NCI-H2081 treated with DMSO at 0.1 percent for 48 hours (cell line): ENCODE results near the gene OR4Q2.
"Not testable (repeated sequence)": the region's sequence is repeated elsewhere in the genome, so short reads cannot be mapped to it uniquely, and the experiment has no call there.

Experiments
- DNase-seq: peaks from one replicate; lab custom pipeline; 2025; lab: John Stamatoyannopoulos, UW

The OR4Q2 gene

DNA sequence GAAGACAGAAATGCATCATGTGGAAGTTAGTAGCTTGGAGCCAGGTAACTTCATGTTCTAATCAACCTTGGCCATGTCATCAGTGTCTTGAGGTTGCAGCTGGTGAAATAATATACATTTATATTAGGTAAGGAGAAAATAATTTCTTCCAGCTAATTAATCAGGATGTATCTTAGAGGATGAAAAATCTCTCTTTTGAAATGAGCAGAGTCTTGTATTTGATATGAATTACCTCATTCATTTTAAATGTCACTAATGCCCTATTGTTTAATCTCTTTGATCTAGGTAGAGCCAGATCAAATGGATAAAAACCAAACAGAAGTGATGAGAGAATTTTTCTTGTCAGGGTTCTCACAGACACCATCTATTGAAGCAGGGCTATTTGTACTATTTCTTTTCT is at the start of gene OR4Q2:
OR4Q2 (plus strand) TSS at position 301 of the 400 bp plus-strand sequence.
- no peak for DNase-seq

DNA sequence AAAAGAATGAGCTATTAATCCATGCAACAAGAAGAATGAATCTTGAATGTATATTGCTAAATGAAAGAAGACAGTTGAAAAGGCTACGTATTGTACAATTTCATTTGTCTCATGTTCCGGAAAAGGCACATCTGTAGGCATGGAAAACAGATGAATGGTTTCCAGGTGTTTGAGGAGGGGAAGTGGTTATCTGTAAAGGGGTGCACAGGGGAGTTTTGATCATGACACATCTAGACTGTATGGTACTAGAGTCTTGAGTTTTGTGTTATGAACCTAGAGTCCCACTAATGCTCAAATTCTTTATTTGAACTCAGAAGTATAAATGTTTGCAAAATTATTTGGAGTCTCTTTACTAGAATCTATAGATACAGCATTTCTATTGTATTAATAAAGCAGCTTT is 32.2 kb upstream of the OR4Q2 start:
- not testable (repeated sequence) for DNase-seq

DNA sequence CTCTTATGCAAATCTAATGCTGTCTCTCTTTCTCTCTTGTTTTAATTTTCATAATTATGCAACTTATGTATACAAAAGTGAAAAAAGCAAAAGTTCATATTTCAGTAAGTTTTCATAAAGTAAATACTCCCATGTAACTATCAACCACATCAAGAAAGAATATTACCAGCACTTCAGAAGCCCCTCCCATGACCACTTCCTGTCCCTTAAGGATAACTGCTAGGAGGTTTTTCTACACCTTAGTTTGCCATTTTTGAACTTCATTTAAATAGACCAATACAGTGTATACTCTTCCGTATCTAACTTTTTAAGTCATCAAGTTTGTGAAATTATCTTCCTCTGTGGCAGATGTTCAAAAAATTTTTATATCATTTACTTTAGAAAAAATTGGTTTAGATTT is 27.1 kb upstream of the OR4Q2 start:
- DNase-seq: no peak

DNA sequence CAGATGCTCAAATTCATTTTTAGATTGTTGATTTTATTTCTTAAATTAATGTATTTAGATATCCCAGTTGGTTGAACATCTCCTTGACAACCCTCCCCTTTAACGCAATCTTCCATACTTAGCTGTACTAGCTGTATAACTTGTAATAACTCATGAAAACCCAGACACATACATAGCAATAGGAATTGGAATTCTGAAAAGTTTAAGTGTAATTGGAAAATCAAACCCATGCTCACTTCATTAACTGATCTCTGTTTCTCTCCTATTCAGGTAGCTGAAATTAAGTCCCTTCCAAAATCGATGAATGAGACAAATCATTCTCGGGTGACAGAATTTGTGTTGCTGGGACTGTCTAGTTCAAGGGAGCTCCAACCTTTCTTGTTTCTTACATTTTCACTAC is 26.7 kb upstream of the OR4Q2 start, which contains the start of gene OR4K15:
OR4K15 (plus strand) TSS at position 301 of the 400 bp plus-strand sequence; CDS start at position 301, 0 bp downstream.
- DNase-seq: no peak

DNA sequence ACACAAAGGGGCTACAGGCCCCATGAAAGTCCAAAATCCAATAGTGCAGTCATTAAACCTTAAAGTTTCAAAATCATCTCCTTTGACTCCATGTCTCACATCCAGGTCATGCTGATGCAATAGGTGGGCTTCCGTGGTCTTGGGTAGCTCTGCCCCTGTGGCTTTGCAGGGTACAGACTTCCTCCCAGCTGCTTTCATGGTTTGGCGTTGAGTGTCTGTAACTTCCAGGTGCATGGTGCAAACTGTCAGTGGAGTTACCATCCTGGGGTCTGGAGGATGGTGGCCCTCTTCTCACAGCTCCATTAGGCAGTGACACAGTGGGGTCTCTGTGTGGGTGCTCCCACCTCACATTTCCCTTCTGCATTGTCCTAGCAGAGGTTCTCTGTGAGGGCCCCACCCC is 8.5 kb upstream of the OR4Q2 start:
- DNase-seq: no peak

DNA sequence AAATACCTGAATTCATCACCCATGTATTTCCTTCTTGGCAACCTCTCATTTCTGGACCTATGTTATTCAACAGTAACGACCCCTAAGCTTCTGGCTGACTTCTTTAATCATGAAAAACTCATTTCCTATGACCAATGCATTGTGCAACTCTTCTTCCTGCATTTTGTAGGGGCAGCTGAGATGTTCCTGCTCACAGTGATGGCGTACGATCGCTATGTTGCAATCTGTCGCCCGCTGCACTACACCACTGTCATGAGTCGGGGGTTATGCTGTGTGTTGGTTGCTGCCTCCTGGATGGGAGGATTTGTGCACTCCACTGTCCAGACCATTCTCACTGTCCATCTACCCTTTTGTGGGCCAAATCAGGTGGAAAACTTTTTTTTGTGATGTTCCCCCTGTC is 356 bp downstream of the OR4Q2 start:
- no peak for DNase-seq

DNA sequence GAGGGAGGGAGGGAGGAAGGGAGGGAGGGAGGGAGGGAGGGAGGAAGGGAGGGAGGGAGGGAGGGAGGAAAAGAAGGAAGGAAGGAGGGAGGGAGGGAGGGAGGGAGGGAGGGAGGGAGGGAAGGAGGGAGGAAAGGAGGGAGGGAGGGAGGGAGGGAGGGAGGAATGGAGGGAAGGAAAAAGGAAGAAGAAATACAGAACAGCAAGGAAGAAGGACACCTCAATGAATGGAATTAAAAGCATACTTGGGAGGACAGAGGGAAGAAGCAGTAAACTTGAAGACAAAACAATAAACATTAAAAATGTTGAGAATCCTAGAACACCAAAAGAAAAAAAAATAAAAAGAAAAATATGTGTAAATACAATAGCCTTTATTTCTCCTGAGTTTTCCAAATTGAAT is 6.2 kb downstream of the OR4Q2 start:
- DNase-seq: no peak

DNA sequence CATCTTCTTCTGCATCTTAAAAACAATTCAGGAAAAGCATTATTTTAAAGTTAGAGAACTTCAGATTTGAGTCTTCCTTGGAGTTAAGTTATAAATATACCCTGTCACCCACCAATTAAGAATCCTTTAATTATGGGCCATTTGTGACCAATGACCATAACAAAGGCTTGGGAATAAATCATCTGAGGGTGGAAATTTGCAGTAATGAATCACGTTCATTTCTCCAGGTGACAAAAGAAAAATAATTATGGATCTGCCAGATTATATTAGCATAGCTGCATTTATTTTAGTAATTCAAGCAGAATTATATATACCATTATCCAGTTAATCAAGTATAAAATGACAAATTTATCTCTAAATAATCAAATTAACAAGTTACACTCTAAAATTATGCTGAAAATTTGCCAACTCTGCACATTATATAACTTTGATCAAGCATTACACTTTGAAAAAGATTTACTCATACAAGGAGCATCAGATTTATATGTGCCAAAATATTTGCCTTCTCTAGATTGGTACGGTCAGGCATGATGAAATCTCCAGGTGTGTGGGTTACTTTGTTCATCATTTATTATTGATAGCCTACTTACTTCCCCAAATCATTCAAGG is 17.4 kb downstream of the OR4Q2 start, which contains the start of gene OR4K14:
OR4K14 (minus strand) TSS at position 51 of the 609 bp plus-strand sequence. CDS start 4,114 bp downstream, outside the sequence.
- no peak for DNase-seq

DNA sequence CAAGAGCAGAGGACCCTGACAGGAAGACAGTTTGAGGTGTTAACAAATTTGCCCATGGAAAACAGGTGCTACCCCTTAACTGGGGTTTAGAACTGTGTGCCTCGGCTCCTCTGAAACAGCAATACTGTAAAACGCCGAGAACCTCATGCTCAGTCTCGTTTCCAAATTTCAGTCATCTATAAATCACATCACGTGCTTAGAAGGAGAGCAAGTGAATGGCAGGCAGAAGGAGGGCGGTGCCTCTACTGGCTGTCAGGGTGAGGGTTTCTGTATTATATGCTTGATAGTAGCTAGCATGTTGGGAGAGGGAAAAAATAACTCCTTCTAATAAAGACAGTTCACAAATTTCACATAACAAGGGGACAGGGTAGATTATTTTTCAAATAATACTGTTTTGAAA is 29.1 kb downstream of the OR4Q2 start:
- no peak for DNase-seq

DNA sequence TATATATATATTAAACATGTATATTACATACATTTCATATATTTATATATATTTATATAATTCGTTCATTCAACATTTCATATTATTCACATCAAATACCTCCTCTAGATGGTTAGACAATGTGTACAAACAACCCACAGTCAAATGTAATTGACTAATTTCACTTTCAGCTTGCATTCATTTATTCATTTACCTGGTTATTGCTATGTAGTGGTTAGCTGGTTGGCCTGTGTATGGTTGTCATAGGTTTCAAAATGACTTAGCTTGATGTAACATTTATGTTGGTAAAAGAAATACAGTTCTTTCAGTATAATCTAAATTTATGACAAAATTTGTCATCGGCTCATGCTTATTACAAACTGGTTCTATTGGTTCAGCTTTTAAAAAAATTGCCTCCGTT is 33.5 kb downstream of the OR4Q2 start:
- DNase-seq: no peak

DNA sequence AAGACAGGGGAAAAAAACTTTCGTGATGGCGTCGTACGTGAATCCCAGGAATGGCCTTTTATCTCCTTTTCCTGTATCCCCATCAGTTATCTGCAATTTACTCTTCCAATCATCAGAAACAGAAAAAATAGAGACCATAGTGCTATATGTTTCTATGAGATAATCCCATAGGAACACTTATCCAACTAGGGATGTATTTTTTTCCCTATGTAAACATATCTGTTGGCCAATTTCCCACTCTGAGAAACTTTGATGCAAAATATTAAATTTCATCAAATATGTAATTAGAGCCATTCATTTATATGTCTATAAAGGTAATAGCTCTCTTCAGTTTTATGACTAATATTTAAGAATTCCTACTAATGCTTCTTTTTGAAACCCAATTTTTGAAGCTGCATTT is 34.0 kb downstream of the OR4Q2 start, which contains the start of gene OR4K13:
OR4K13 (minus strand) TSS at position 101 of the 400 bp plus-strand sequence. CDS start 1,280 bp downstream, outside the sequence.
- no peak for DNase-seq

DNA sequence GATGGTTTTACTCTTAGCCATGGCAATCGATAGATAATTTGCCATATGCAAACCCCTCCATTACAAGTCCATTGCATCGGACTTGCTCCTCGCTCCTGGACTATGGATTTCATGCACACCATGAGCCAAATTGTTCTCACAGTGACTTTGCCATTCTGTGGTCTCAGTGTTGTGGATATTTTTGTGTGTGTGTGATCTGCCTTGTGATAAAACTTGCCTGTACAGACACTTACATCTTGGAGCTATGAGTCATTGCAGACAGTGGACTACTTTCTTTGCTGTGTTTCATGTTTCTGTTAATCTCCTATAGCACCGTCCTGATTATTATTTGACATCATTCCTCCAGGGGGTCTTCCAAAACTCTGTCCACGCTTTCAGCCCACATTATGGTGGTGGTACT is 42.3 kb downstream of the OR4Q2 start:
- no peak for DNase-seq

DNA sequence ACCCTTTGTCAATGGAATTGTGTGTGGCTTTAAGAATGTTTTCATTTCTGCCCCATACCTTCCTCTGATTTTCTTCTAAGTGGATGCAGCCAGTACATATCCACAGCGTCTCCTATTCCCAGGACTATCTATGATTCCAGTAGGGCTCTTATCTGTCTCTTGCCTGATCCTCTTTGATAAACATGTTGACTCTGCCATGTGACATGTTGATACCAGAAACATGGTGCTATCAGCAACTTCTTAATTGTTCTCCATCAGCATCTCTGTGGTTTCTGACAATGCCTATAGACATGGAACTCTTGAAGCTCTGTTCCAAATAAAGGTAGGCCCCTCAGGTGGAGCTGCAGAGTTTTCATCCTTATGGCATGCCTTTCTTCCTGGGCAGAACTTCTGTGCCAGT is 46.2 kb downstream of the OR4Q2 start:
- DNase-seq: no peak
